Kidney (tissue), 14 donors: ENCODE data around the gene MAML1. TPM values are rescaled to one million over a fixed set of nuclear protein-coding genes. Genes with fewer than 3 reads are reported as not detected.

Source experiments
- DNase-seq, 5 donors: peaks; one replicate each; pipeline ENCODE4 v3.0.0-alpha.2; 2013 to 2020
- FAIRE-seq: peaks from 2 replicates; lab custom pipeline; 2012; peaks lifted over from hg19 to GRCh38; lab: Jason Lieb, UNC
- H3K27ac ChIP-seq, 2 donors: one replicate each; pipeline ENCODE4 v1.7.0; 2013; ENCODE audit warnings: low read depth in 2 of 2, low read length in 2 of 2, inconsistent platforms in 1 of 2
- H3K27me3 ChIP-seq: one replicate; pipeline ENCODE4 v1.7.1; 2013; ENCODE audit warnings: low read length, inconsistent platforms; ENCODE audit not compliant: control insufficient read depth, insufficient read depth
- H3K36me3 ChIP-seq, 3 donors: one replicate each; pipeline versions ENCODE4 v1.7.0 to v1.7.1; 2013; ENCODE audit warnings: low read length in 3 of 3, control low read depth in 1 of 3, inconsistent platforms in 1 of 3; ENCODE audit not compliant: insufficient read depth in 3 of 3, control insufficient read depth in 2 of 3
- H3K4me1 ChIP-seq, 3 donors: one replicate each; pipeline versions ENCODE4 v1.7.0 to v1.7.1; 2013; ENCODE audit warnings: low read length in 3 of 3, inconsistent platforms in 1 of 3, low read depth in 1 of 3; ENCODE audit not compliant: control insufficient read depth in 2 of 3, insufficient read depth in 2 of 3
- H3K4me3 ChIP-seq, 3 donors: one replicate each; pipeline versions ENCODE4 v1.7.0 to v1.8.1; 2013; ENCODE audit warnings: low read length in 3 of 3, control low read depth in 1 of 3, inconsistent platforms in 1 of 3
- H3K9ac ChIP-seq, 3 donors: one replicate each; pipeline versions ENCODE4 v1.7.0 to v1.7.1; 2013; ENCODE audit warnings: low read length in 3 of 3, control low read depth in 1 of 3, inconsistent platforms in 1 of 3
- H3K9me3 ChIP-seq, 3 donors: one replicate each; pipeline versions ENCODE4 v1.7.0 to v1.7.1; 2013; ENCODE audit warnings: low read length in 3 of 3, control low read depth in 1 of 3, inconsistent platforms in 1 of 3; ENCODE audit not compliant: control insufficient read depth in 2 of 3, insufficient read depth in 1 of 3
- CTCF ChIP-seq: IDR thresholded peaks from 3 replicates; pipeline ENCODE4 v1.5.1; 2012; ENCODE audit warnings: mild to moderate bottlenecking, moderate library complexity, borderline replicate concordance; ENCODE audit not compliant: insufficient read depth; ENCODE audit errors: extremely low read depth
- intact Hi-C: fragments of 100-400 bp; cut with DNase I; formaldehyde crosslinking; loops from one replicate; pipeline ENCODE4 v1.11.1; 2022
- polyA plus RNA-seq: library from polyadenylated mRNA; stranded (reverse); fragments of 350-450 nt; fragmentation: Illumina TruSeq; extraction: RNeasy Lipid Tissue Mini Kit (QIAGEN cat#74804); gene quantifications from one replicate; pipeline ENCODE4 v1.2.3, GENCODE V29; 2014; ENCODE audit warnings: low read depth, low replicate concordance; ENCODE audit not compliant: insufficient read depth
- total RNA-seq: library from RNA; stranded (reverse); fragmentation: NEBNext Ultra II Directional; extraction: Animal tissue kit (Norgen Biotek cat#: 25700); gene quantifications from one replicate; pipeline ENCODE4 v1.2.1, GENCODE V29; 2021
- donor health status: control.
- donor health status: control.
- donor health status: control.
- donor health status: control.
- donor health status: control.
- donor health status: DM: yes; HTN: yes; CAD: no.
- donor health status: Normal renal cell carcinoma (clear cell type).

The MAML1 gene
- total and polyA plus RNA-seq, 2 donors from 2014 or later = 5.3 to 26.8 TPM

- no peak for TF ChIP-seq CTCF
- DNase-seq = peak in 2 of 5 donors; percentile 50 to 69
- Histone ChIP-seq H3K9ac (peak overlapping the region in 1 of 3 donors; percentile 26), H3K4me1 (peaks cover 0 to 31% (median 20%) of the 10 kb centered on the region in 3 donors), H3K27me3 (no peaks in the 10 kb centered on the region), H3K4me3 (no peak overlapping the region), H3K36me3 (peaks cover 0 to 29% (median 10%) of the 10 kb centered on the region in 3 donors), H3K27ac (no peak overlapping the region), H3K9me3 (no peaks in the 10 kb centered on the region)
- intact Hi-C loops = no loop called here
- no peak for FAIRE-seq
Measured at GRCh38 chr5:179802207-179802883, 69.7 kb downstream of the MAML1 start.

DNA sequence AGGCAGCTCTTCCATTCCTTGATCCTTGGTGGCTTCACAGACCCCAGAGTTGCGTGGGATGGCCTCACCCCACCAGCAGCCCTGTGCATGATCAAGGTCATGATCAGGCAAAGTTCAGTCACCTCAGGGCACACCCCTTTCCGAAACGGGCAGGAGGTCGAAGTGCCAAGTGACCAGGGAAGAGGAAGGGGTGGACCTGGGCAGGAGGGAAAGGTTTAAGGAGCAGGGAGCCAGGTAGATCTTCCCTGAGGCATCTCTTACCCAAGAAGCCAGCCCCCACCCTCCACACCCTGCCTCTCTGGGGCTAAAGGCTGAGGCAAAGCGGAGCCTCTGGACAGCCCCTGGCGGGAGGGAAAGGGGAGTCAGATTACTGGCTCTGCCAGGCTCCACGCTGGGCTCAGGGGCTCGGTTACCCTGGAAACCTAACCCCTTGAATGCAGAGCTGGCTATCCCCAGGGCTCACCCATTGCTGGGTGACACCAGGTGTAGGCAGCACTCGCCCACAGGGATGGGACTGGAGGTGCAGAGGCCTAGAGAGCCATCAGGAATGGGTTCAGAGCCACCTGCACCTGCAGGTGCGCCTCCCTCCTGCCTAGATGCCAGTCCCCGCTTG lies 70.4 kb downstream of the MAML1 start:
- H3K4me3 ChIP-seq = no peak overlapping the region
- no peak overlapping the region for H3K27ac ChIP-seq
- intact Hi-C loops = no loop called here
- FAIRE-seq (no peak), DNase-seq (peak; percentile 43 to 69 (median 60))
- H3K9me3 ChIP-seq = no peaks in the 10 kb centered on the region
- H3K4me1 ChIP-seq = peaks cover 0 to 31% (median 20%) of the 10 kb centered on the region in 3 donors
- no peaks in the 10 kb centered on the region for H3K27me3 ChIP-seq
- peaks cover 0 to 25% (median 10%) of the 10 kb centered on the region in 3 donors for H3K36me3 ChIP-seq
- peak overlapping the region in 1 of 3 donors; percentile 26 for H3K9ac ChIP-seq
- TF ChIP-seq CTCF = no peak

- Histone ChIP-seq H3K9me3 (no peaks in the 10 kb centered on the region), H3K27ac (no peak overlapping the region), H3K27me3 (no peaks in the 10 kb centered on the region), H3K4me3 (no peak overlapping the region), H3K36me3 (peaks cover 0 to 17% (median 7%) of the 10 kb centered on the region in 3 donors), H3K4me1 (peaks cover 0 to 31% (median 20%) of the 10 kb centered on the region in 3 donors), H3K9ac (no peak overlapping the region)
- FAIRE-seq = no peak
- no peak for TF ChIP-seq CTCF
- intact Hi-C loops = no loop called here
- peak; percentile 65 to 79 (median 74) for DNase-seq
Measured at GRCh38 chr5:179803651-179804554, 71.3 kb downstream of the MAML1 start.
